Suprapubic skin (tissue), 3 donors: ENCODE data around the gene ZNF619.

Experiments used
- EP300 ChIP-seq: sonication (generic); formaldehyde crosslinking; IDR thresholded peaks from one replicate; pipeline ENCODE4 v1.6.1; 2017; ENCODE audit warnings: antibody characterized with exemption
- TF ChIP-seq, protein P1 (sequence below), 2 donors: fragments of 200-600 bp in 1 of 2; fragments of 450-650 bp in 1 of 2; sonication (generic) in 1 of 2; IDR thresholded peaks; one replicate each; pipeline ENCODE4 v1.5.1; 2016 to 2019; ENCODE audit warnings: antibody characterized with exemption in 2 of 2, mild to moderate bottlenecking in 1 of 2, moderate library complexity in 1 of 2

DNA sequence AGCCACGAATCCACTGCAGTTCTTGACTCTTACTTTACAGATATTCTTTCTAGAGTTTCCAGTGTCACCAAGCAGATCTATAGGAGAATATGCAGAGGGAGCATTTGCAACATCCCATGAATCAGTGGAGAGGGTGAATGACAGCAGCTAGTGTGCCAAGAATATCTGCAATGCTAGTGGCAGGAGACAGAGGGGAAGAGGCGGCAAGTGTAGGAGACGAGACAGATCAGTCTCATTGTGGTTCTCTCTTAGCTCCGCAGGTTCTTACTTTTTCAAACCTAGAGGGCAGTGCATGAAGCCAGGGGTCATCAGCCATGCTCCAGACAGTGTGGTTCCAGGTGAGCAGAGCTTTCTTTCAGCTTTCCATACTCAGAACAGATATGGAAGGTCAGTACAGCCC is 744 bp downstream of the ZNF619 start:
- no peak for TF ChIP-seq EP300
- TF ChIP-seq, protein P1, sequence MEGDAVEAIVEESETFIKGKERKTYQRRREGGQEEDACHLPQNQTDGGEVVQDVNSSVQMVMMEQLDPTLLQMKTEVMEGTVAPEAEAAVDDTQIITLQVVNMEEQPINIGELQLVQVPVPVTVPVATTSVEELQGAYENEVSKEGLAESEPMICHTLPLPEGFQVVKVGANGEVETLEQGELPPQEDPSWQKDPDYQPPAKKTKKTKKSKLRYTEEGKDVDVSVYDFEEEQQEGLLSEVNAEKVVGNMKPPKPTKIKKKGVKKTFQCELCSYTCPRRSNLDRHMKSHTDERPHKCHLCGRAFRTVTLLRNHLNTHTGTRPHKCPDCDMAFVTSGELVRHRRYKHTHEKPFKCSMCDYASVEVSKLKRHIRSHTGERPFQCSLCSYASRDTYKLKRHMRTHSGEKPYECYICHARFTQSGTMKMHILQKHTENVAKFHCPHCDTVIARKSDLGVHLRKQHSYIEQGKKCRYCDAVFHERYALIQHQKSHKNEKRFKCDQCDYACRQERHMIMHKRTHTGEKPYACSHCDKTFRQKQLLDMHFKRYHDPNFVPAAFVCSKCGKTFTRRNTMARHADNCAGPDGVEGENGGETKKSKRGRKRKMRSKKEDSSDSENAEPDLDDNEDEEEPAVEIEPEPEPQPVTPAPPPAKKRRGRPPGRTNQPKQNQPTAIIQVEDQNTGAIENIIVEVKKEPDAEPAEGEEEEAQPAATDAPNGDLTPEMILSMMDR (IDR thresholded peaks at IDR 0.05): no peak
